Esophagus muscularis mucosa (tissue), 3 donors: Measurements from ENCODE around the gene ZNF511.

ENCODE experiments used
- CTCF ChIP-seq, 3 experiments: fragments of 200-600 bp in 2 of 3; fragments of 450-650 bp in 1 of 3; sonication (generic) in 2 of 3; IDR thresholded peaks; one replicate each; pipeline ENCODE4 v1.5.1; 2017 to 2019; ENCODE audit warnings: antibody characterized with exemption in 3 of 3, mild to moderate bottlenecking in 2 of 3, moderate library complexity in 1 of 3
- POLR2A ChIP-seq: fragments of 450-650 bp; IDR thresholded peaks from one replicate; pipeline ENCODE4 v1.6.1; 2017; ENCODE audit warnings: antibody characterized with exemption, moderate library complexity, mild to moderate bottlenecking, low read depth
- POLR2AphosphoS5 ChIP-seq, 2 donors: sonication (generic); formaldehyde crosslinking; IDR thresholded peaks; one replicate each; pipeline ENCODE4 v1.6.1; 2017; ENCODE audit warnings: antibody characterized with exemption in 2 of 2

DNA sequence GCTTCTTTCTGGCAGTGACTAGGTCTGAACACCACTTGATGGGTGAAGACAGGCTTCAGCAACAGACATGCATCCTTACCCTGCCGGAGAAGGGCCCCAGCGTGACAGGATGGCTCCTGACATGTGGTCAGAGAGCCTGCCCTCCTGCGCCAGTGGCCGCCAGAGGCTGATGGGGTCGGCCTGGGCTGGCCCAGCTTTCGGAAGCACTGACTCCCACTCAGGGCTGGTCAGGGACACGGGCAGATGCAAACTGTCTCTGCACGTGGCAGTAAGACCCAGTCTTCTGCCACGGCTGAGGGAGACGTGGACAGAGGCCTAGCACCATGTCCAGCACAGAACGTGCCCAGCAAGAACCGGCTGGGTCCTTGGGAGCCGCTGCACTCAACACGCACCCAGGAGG is 10.2 kb upstream of the ZNF511 start:
- no peak for TF ChIP-seq CTCF (IDR thresholded peaks at IDR 0.05)
- TF ChIP-seq POLR2AphosphoS5 (IDR thresholded peaks at IDR 0.05), result no peak
- no peak for TF ChIP-seq POLR2A
